Measurements from ENCODE around the gene RASAL1. TPM values are rescaled to one million over a fixed set of nuclear protein-coding genes. Genes with fewer than 3 reads are reported as not detected.

Gene RASAL1
- total RNA-seq, 1 experiment from 2014 or later, result 16.0 TPM

GRCh38 chr12:113165521-113166450 lies 30.2 kb upstream of the RASAL1 start (continued):
- TF ChIP-seq TCF7L2 (IDR thresholded peaks at IDR 0.05; ENCODE audit: borderline replicate concordance, extremely low read depth, insufficient read depth, insufficient read length) (no peak), EZH2 (IDR thresholded peaks at IDR 0.05) (no peak)

GRCh38 chr12:113164014-113164413 lies 28.5 kb upstream of the RASAL1 start:
- no peak overlapping the region for H3K9ac ChIP-seq (ENCODE audit: low read length)
- no peak overlapping the region for H3K27ac ChIP-seq (ENCODE audit: low read depth, low read length)
- intact Hi-C loops (cut with micrococcal nuclease), result no loop called here
- BruUV-seq (replicated peaks), result no TSS peak
- POLR2A ChIA-PET, result no interaction called here
- RAD21 ChIA-PET (ENCODE audit: low non-redundant PET in 1 of 2, low total read pairs in 2 of 2, uncharacterized antibody in 2 of 2, unreplicated experiment in 2 of 2), result no interaction called here
- H3K9me2 ChIP-seq (ENCODE audit: insufficient read depth), result no peaks in the 10 kb centered on the region
- peaks cover 4% of the 10 kb centered on the region; the same call in 1 of the 2 replicates for H4K20me1 ChIP-seq (ENCODE audit: insufficient read depth)
- H3K79me2 ChIP-seq (ENCODE audit: insufficient read depth, low read length), result no peaks in the 10 kb centered on the region
- H2AFZ ChIP-seq (ENCODE audit: low read depth, low read length, poor library complexity, severe bottlenecking), result no peak overlapping the region
- H3K4me3 ChIP-seq (replicated peaks in 1 of 2; ENCODE audit: low read depth in 1 of 2, low read length in 2 of 2), result no peak overlapping the region
- peaks cover 0 to 10% of the 10 kb centered on the region in 2 experiments; a peak in 2 of 4 replicates for H3K4me1 ChIP-seq (ENCODE audit: control insufficient read depth in 1 of 2, insufficient read depth in 2 of 2, low read length in 2 of 2)
- H3K27me3 ChIP-seq (ENCODE audit: insufficient read depth, low read length), result no peaks in the 10 kb centered on the region
- no peak for TF ChIP-seq ELF1 (IDR thresholded peaks at IDR 0.05; ENCODE audit: borderline replicate concordance, low read depth)
- TF ChIP-seq YY1 (IDR thresholded peaks at IDR 0.05; ENCODE audit: extremely low read depth, insufficient replicate concordance, low read depth, low read length), result no peak
- TF ChIP-seq SIN3A (IDR thresholded peaks at IDR 0.05; ENCODE audit: low read depth), result no peak
- TF ChIP-seq ZFX (IDR thresholded peaks at IDR 0.05), result no peak
- TF ChIP-seq EZH2 (IDR thresholded peaks at IDR 0.05), result no peak
- no peak for TF ChIP-seq EZH2phosphoT487 (IDR thresholded peaks at IDR 0.05; ENCODE audit: borderline replicate concordance)
- no peak for TF ChIP-seq CEBPB (IDR thresholded peaks at IDR 0.05; ENCODE audit: low read depth)
- TF ChIP-seq POLR2AphosphoS5 (IDR thresholded peaks at IDR 0.05; ENCODE audit: low read depth, low read length), result no peak
- no peak for TF ChIP-seq ATF3 (IDR thresholded peaks at IDR 0.05)
- no peak for TF ChIP-seq CTCF (IDR thresholded peaks at IDR 0.05 in 2 of 3, conservative IDR thresholded peaks at IDR 0.05 in 1 of 3; ENCODE audit: borderline replicate concordance in 1 of 3, insufficient read depth in 1 of 3, low read depth in 2 of 3, low read length in 2 of 3)
- no peak for TF ChIP-seq ZNF274 (IDR thresholded peaks at IDR 0.05; ENCODE audit: low read depth, low read length)
- no peak overlapping the region for H3K4me2 ChIP-seq (ENCODE audit: low read length)
- H3K9me3 ChIP-seq (ENCODE audit: control insufficient read depth in 1 of 2, insufficient read depth in 1 of 2, low read depth in 1 of 2, low read length in 2 of 2), result no peaks in the 10 kb centered on the region
- peaks cover 26 to 42% of the 10 kb centered on the region in 2 experiments for H3K36me3 ChIP-seq (ENCODE audit: control insufficient read depth in 1 of 2, insufficient read depth in 2 of 2, low read length in 2 of 2)
- CTCF ChIA-PET, result no interaction called here
- DNase-seq (ENCODE audit: low read depth, low spot score) (no peak), ATAC-seq (no peak)
